Suppressor macrophage treated with lipopolysaccharide for 4 hours (primary cell): ENCODE data around the gene ALDH1A1.

Experiments used
- DNase-seq: peaks from one replicate; pipeline ENCODE4 v3.0.0-alpha.2; 2020

Gene ALDH1A1

GRCh38 chr9:72913382-72914009, 39.4 kb downstream of the ALDH1A1 start:
- no peak for DNase-seq

GRCh38 chr9:72912476-72913381, 40.1 kb downstream of the ALDH1A1 start:
- no peak for DNase-seq

- no peak for DNase-seq
Measured at GRCh38 chr9:72911816-72912215, 41.0 kb downstream of the ALDH1A1 start.

- DNase-seq, result no peak
Measured at GRCh38 chr9:72911247-72911775, 41.5 kb downstream of the ALDH1A1 start.

- no peak for DNase-seq
Measured at GRCh38 chr9:72909428-72909827, 43.4 kb downstream of the ALDH1A1 start.

GRCh38 chr9:72907421-72907820, 45.4 kb downstream of the ALDH1A1 start:
- DNase-seq, result peak; percentile 34

- no peak for DNase-seq
Measured at GRCh38 chr9:72906810-72907209, 46.0 kb downstream of the ALDH1A1 start.

GRCh38 chr9:72905514-72906480, 47.1 kb downstream of the ALDH1A1 start:
- DNase-seq, result no peak

- no peak for DNase-seq
Measured at GRCh38 chr9:72904267-72905093, 48.4 kb downstream of the ALDH1A1 start.

- DNase-seq, result no peak
Measured at GRCh38 chr9:72903103-72903502, 49.8 kb downstream of the ALDH1A1 start.

GRCh38 chr9:72902268-72902667, 50.6 kb downstream of the ALDH1A1 start:
- DNase-seq, result no peak

- no peak for DNase-seq
Measured at GRCh38 chr9:72899734-72900477, 52.9 kb downstream of the ALDH1A1 start.

- DNase-seq, result no peak
Measured at GRCh38 chr9:72898784-72899733, 53.8 kb downstream of the ALDH1A1 start.

- DNase-seq, result no peak
Measured at GRCh38 chr9:72898360-72898759, 54.5 kb downstream of the ALDH1A1 start.

GRCh38 chr9:72897069-72897649, 55.7 kb downstream of the ALDH1A1 start:
- DNase-seq, result no peak

- DNase-seq, result no peak
Measured at GRCh38 chr9:72896439-72896838, 56.4 kb downstream of the ALDH1A1 start.

- no peak for DNase-seq
Measured at GRCh38 chr9:72895122-72895521, 57.7 kb downstream of the ALDH1A1 start.

- DNase-seq, result no peak
Measured at GRCh38 chr9:72894342-72894741, 58.5 kb downstream of the ALDH1A1 start.

- DNase-seq, result no peak
Measured at GRCh38 chr9:72893437-72893836, 59.4 kb downstream of the ALDH1A1 start.

GRCh38 chr9:72891043-72891442, 61.8 kb downstream of the ALDH1A1 start:
- DNase-seq, result no peak
